ENCODE data around the gene PCED1A. TPM values are rescaled to one million over a fixed set of nuclear protein-coding genes. Genes with fewer than 3 reads are reported as not detected.

The PCED1A gene
- total and polyA plus RNA-seq, 2 donors = 25.1 to 105 TPM

DNA sequence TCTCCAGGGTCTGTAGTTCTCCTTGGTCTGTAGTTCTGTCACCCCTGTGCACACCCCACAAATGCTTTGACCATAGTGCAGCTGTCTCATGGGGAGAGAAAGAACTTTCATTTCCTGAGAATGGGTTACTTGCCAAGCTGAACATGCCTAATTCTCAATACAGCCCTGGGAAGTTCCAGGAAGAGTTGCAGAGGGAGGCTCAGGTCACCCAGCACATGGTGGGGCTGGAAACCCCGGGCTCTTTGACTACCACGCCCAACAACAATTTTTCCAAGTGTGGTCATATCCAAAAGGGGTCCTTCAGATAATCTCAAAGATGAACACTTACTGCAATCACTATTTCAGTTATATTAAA lies 30.6 kb upstream of the PCED1A start:
- Histone ChIP-seq H3K27ac (ENCODE audit: low read depth in 1 of 2, low read length in 1 of 2) (no peak overlapping the region), H3K4me1 (ENCODE audit: control insufficient read depth in 2 of 2, insufficient read depth in 2 of 2, low read length in 2 of 2) (peaks cover 10 to 38% of the 10 kb centered on the region in 2 donors), H3K9me3 (ENCODE audit: control insufficient read depth in 2 of 2, insufficient read depth in 1 of 2, low read length in 1 of 2) (no peaks in the 10 kb centered on the region), H3K4me3 (ENCODE audit: low read length in 2 of 2) (no peak overlapping the region), H3K36me3 (ENCODE audit: control insufficient read depth in 2 of 2, insufficient read depth in 2 of 2, low read length in 1 of 2) (peaks cover 4 to 6% of the 10 kb centered on the region in 2 donors), H3K27me3 (ENCODE audit: control insufficient read depth in 2 of 2, insufficient read depth in 1 of 2, low read length in 1 of 2) (peaks cover 8 to 26% of the 10 kb centered on the region in 2 donors)
- 85% methylated on average over 2 of the region's 2 CpGs for WGBS
- no peak for DNase-seq (ENCODE audit: low read depth in 6 of 9, low spot score in 9 of 9)

DNA sequence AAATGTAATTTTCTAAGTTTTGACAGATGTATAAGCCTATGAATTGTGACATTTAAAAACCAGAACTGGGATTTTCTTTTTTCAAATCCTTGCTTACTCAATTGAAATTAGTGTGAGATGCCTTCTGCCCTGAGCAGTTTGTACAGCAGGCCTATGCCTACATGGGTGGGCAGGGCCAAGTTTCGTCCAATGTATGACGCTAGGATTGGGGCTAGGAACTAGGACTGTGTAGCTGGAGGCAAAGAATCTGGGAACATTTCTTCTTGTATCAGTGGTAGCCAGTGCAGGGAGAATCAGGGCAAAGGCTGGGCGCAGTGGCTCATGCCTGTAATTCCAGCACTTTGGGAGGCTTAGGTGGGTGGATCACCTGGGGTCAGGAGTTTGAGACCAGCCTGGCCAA lies 28.9 kb upstream of the PCED1A start:
- H3K9me3 ChIP-seq (ENCODE audit: control insufficient read depth in 2 of 2, insufficient read depth in 1 of 2, low read length in 1 of 2) = no peaks in the 10 kb centered on the region
- H3K4me3 ChIP-seq (ENCODE audit: low read length in 2 of 2) = no peak overlapping the region
- no peak overlapping the region for H3K27ac ChIP-seq (ENCODE audit: low read depth in 1 of 2, low read length in 1 of 2)
- H3K36me3 ChIP-seq (ENCODE audit: control insufficient read depth in 2 of 2, insufficient read depth in 2 of 2, low read length in 1 of 2) = peaks cover 6 to 20% of the 10 kb centered on the region in 2 donors
- no peak for DNase-seq (ENCODE audit: low read depth in 6 of 9, low spot score in 9 of 9)
- 97% methylated on average over 3 of the region's 3 CpGs for WGBS
- peaks cover 1 to 38% of the 10 kb centered on the region in 2 donors for H3K4me1 ChIP-seq (ENCODE audit: control insufficient read depth in 2 of 2, insufficient read depth in 2 of 2, low read length in 2 of 2)
- peaks cover 8 to 26% of the 10 kb centered on the region in 2 donors for H3K27me3 ChIP-seq (ENCODE audit: control insufficient read depth in 2 of 2, insufficient read depth in 1 of 2, low read length in 1 of 2)

DNA sequence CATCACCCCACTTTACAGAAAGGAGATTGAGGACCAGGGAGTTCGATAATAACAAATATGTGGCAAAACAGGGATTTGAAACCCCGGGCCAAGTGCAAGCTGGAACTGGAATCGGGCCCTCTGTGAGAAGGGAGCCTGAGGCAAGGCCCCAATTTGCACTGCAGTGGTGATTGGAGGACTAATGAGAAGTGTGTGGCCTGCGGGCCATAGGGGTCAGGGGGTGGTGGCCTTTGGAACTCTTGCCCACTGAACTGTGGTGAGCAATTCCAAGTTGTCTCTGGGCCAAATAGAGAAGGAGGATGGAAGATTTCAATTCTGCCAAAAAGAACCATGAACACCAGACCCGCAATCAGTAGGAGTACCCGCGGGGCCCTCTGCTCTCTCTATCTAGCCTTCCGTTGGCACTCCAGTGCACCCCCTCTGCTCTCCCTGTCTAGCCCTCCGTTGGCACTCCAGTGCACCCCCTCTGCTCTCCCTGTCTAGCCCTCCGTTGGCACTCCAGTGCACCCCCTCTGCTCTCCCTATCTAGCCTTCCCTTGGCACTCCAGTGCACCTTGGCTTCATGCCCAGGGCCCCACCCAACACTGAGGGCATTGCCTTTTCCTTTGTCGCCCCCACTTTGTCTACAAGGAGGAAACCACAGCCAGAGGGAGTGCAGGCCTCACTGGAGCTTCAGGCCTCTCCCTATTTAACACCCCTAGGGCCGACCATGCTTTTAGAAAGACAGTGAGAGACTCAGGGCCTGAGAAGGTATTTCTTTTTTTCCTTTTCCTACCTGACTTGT lies 26.8 kb upstream of the PCED1A start:
- no peaks in the 10 kb centered on the region for H3K9me3 ChIP-seq (ENCODE audit: control insufficient read depth in 2 of 2, insufficient read depth in 1 of 2, low read length in 1 of 2)
- WGBS = 52% methylated on average over 12 of the region's 12 CpGs
- H3K27me3 ChIP-seq (ENCODE audit: control insufficient read depth in 2 of 2, insufficient read depth in 1 of 2, low read length in 1 of 2) = peaks cover 8 to 20% of the 10 kb centered on the region in 2 donors
- H3K27ac ChIP-seq (ENCODE audit: low read depth in 1 of 2, low read length in 1 of 2) = no peak overlapping the region
- H3K4me1 ChIP-seq (ENCODE audit: control insufficient read depth in 2 of 2, insufficient read depth in 2 of 2, low read length in 2 of 2) = peaks cover 0 to 29% of the 10 kb centered on the region in 2 donors
- no peak for DNase-seq (ENCODE audit: low read depth in 6 of 9, low spot score in 9 of 9)
- H3K4me3 ChIP-seq (ENCODE audit: low read length in 2 of 2) = no peak overlapping the region
- peaks cover 11 to 32% of the 10 kb centered on the region in 2 donors for H3K36me3 ChIP-seq (ENCODE audit: control insufficient read depth in 2 of 2, insufficient read depth in 2 of 2, low read length in 1 of 2)

DNA sequence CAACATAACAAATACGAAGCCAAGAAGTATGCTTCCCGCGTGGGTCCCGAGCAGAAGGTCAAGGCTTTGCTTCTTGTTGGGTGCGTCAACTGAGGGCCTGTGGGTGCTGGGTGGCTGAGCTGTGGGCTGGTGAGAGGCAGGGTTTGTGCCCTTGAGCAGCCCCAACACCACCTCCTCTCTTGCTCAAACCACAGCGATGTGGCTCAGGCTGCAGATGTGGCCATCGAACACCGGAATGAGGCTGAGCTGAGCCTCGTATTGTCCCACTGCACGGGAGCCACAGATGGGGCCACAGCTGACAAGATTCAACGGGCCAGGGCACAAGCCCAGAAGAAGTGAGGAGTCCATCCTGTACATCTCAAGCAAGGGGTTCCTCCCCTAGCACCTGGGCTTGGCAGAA lies 25.8 kb upstream of the PCED1A start:
- Histone ChIP-seq H3K36me3 (ENCODE audit: control insufficient read depth in 2 of 2, insufficient read depth in 2 of 2, low read length in 1 of 2) (peaks cover 19 to 38% of the 10 kb centered on the region in 2 donors), H3K27ac (ENCODE audit: low read depth in 1 of 2, low read length in 1 of 2) (peak overlapping the region in 1 of 2 donors; percentile 46), H3K9me3 (ENCODE audit: control insufficient read depth in 2 of 2, insufficient read depth in 1 of 2, low read length in 1 of 2) (no peaks in the 10 kb centered on the region), H3K4me1 (ENCODE audit: control insufficient read depth in 2 of 2, insufficient read depth in 2 of 2, low read length in 2 of 2) (peaks cover 0 to 21% of the 10 kb centered on the region in 2 donors), H3K27me3 (ENCODE audit: control insufficient read depth in 2 of 2, insufficient read depth in 1 of 2, low read length in 1 of 2) (peaks cover 6 to 9% of the 10 kb centered on the region in 2 donors), H3K4me3 (ENCODE audit: low read length in 2 of 2) (no peak overlapping the region)
- WGBS = 90% methylated on average over 11 of the region's 11 CpGs
- DNase-seq (ENCODE audit: low read depth in 6 of 9, low spot score in 9 of 9) = no peak

DNA sequence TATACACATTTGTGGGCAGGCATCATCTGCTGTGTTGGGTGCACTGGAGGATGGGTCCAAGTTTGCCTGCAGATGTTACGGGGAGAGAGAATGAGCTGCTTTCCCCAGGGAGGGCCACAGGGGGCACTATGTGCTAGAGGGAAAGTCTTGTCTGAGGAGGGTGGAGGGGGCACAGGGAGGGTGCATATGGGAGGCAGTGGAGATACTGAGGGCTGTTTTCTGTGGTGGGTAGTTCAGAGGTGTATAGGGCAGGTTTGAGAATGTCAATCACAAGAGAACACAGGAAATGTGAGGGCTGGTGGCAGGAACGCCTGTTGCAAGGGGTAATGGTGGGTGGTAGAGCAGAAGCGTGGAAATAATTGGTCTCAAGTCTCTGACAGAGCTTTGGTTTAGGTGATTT lies 25.2 kb upstream of the PCED1A start:
- Histone ChIP-seq H3K4me3 (ENCODE audit: low read length in 2 of 2) (no peak overlapping the region), H3K36me3 (ENCODE audit: control insufficient read depth in 2 of 2, insufficient read depth in 2 of 2, low read length in 1 of 2) (peaks cover 25 to 44% of the 10 kb centered on the region in 2 donors), H3K27me3 (ENCODE audit: control insufficient read depth in 2 of 2, insufficient read depth in 1 of 2, low read length in 1 of 2) (peaks cover 3 to 4% of the 10 kb centered on the region in 2 donors), H3K27ac (ENCODE audit: low read depth in 1 of 2, low read length in 1 of 2) (peak overlapping the region; percentile 0 to 26), H3K4me1 (ENCODE audit: control insufficient read depth in 2 of 2, insufficient read depth in 2 of 2, low read length in 2 of 2) (peaks cover 0 to 21% of the 10 kb centered on the region in 2 donors), H3K9me3 (ENCODE audit: control insufficient read depth in 2 of 2, insufficient read depth in 1 of 2, low read length in 1 of 2) (no peaks in the 10 kb centered on the region)
- peak in 6 of 9 donors; percentile 29 to 72 (median 47) for DNase-seq (ENCODE audit: low read depth in 6 of 9, low spot score in 9 of 9)
- 85% methylated on average over 3 of the region's 3 CpGs for WGBS

DNA sequence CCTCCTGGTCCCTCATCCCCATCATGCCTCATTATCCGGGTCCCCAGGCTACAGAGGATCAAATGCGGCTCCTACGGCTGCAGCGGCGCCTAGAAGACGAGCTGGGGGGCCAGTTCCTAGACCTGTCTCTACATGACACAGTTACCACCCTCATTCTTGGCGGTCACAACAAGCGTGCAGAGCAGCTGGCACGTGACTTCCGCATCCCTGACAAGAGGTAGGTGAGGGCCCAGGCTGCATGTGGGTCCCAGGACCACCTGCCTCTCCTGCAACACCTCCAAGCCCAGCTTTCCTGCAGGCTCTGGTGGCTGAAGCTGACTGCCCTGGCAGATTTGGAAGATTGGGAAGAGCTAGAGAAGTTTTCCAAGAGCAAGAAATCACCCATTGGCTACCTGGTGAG lies 24.6 kb upstream of the PCED1A start:
- DNase-seq (ENCODE audit: low read depth in 6 of 9, low spot score in 9 of 9) = no peak
- Histone ChIP-seq H3K9me3 (ENCODE audit: control insufficient read depth in 2 of 2, insufficient read depth in 1 of 2, low read length in 1 of 2) (no peaks in the 10 kb centered on the region), H3K27me3 (ENCODE audit: control insufficient read depth in 2 of 2, insufficient read depth in 1 of 2, low read length in 1 of 2) (no peaks in the 10 kb centered on the region), H3K4me3 (ENCODE audit: low read length in 2 of 2) (no peak overlapping the region), H3K36me3 (ENCODE audit: control insufficient read depth in 2 of 2, insufficient read depth in 2 of 2, low read length in 1 of 2) (peaks cover 28 to 49% of the 10 kb centered on the region in 2 donors), H3K27ac (ENCODE audit: low read depth in 1 of 2, low read length in 1 of 2) (peak overlapping the region; percentile 0 to 26), H3K4me1 (ENCODE audit: control insufficient read depth in 2 of 2, insufficient read depth in 2 of 2, low read length in 2 of 2) (peaks cover 0 to 21% of the 10 kb centered on the region in 2 donors)
- WGBS = 96% methylated on average over 10 of the region's 10 CpGs

DNA sequence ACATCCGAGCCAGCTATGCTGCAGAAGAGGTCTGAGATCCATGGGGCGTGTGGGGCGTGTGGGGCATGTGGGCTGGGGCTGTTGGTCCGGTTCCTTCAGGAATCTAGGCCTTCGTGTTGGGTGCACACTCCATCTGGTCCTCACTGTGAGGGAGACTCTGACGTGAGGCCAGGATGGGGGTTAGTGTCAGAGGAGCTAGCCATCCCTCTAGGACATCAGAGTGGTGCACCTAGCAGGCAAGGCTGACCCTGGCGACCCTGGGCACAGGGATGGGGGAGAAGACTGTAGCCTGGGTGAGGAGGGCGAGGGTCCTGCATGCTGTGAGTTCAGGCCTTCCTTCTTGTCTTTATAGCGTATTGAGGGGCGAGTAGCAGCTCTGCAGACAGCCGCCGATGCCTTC lies 24.2 kb upstream of the PCED1A start:
- H3K36me3 ChIP-seq (ENCODE audit: control insufficient read depth in 2 of 2, insufficient read depth in 2 of 2, low read length in 1 of 2) = peaks cover 29 to 52% of the 10 kb centered on the region in 2 donors
- DNase-seq (ENCODE audit: low read depth in 6 of 9, low spot score in 9 of 9) = no peak
- no peak overlapping the region for H3K4me3 ChIP-seq (ENCODE audit: low read length in 2 of 2)
- no peak overlapping the region for H3K27ac ChIP-seq (ENCODE audit: low read depth in 1 of 2, low read length in 1 of 2)
- WGBS = 99% methylated on average over 12 of the region's 12 CpGs
- H3K9me3 ChIP-seq (ENCODE audit: control insufficient read depth in 2 of 2, insufficient read depth in 1 of 2, low read length in 1 of 2) = no peaks in the 10 kb centered on the region
- peaks cover 0 to 21% of the 10 kb centered on the region in 2 donors for H3K4me1 ChIP-seq (ENCODE audit: control insufficient read depth in 2 of 2, insufficient read depth in 2 of 2, low read length in 2 of 2)
- H3K27me3 ChIP-seq (ENCODE audit: control insufficient read depth in 2 of 2, insufficient read depth in 1 of 2, low read length in 1 of 2) = no peaks in the 10 kb centered on the region

DNA sequence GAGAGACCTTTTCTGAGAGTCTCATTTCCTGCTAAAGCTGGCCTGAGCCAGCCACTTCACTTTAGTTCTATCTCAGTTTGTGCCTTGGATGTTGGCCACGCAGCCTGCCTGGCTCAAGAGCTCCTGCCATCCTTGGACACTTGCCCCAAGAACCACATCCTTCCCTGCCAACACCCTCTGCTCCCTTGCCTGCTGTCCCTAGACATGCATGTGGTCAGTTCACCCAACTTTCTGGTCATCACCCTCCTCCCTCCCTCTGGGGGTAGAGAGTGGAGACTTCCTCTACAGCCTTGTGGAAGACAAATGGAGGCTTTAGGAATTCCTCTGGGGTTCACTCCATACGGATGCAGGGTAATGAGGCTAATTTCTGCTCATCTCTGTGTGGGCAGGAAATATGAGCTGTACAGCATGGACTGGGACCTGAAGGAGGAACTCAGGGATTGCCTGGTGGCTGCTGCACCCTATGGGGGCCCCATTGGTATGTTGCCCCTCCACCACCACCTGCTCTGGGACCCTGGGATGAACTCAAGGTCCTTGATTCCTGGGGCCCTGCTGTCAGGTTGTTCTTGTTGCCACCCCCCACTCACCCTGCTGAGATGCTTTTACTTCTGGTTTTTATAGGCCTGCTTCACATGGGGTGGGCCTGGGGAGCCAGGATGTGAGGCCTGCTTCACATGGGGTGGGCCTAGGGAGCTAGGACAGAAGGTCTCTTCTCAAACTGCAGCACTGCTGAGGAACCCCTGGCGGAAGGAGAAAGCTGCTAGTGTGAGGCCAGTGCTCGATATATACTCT lies 19.1 kb upstream of the PCED1A start:
- Histone ChIP-seq H3K27me3 (ENCODE audit: control insufficient read depth in 2 of 2, insufficient read depth in 1 of 2, low read length in 1 of 2) (no peaks in the 10 kb centered on the region), H3K9me3 (ENCODE audit: control insufficient read depth in 2 of 2, insufficient read depth in 1 of 2, low read length in 1 of 2) (no peaks in the 10 kb centered on the region), H3K36me3 (ENCODE audit: control insufficient read depth in 2 of 2, insufficient read depth in 2 of 2, low read length in 1 of 2) (peaks cover 27 to 33% of the 10 kb centered on the region in 2 donors), H3K4me3 (ENCODE audit: low read length in 2 of 2) (no peak overlapping the region), H3K4me1 (ENCODE audit: control insufficient read depth in 2 of 2, insufficient read depth in 2 of 2, low read length in 2 of 2) (no peaks in the 10 kb centered on the region), H3K27ac (ENCODE audit: low read depth in 1 of 2, low read length in 1 of 2) (no peak overlapping the region)
- DNase-seq (ENCODE audit: low read depth in 6 of 9, low spot score in 9 of 9) = no peak
- 94% methylated on average over 4 of the region's 4 CpGs for WGBS

DNA sequence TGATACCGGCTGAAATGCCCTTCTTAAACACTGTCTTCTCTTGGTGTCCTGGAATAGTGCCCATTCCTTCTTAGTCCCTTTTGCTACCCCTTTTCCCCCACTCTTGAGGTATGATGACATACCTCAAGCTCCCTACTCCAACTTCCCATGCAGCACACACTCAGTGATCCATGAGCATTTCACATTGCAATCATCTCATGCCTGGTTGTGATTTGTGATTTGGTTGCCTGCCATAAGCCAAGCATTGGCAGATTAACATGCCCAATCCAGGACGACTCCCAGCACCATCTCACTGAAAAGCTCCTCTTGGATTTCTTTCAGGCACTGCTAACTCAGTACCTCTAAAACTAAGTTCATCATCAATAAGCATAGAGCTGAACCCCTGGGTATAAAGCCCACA lies 18.1 kb upstream of the PCED1A start:
- Histone ChIP-seq H3K4me3 (ENCODE audit: low read length in 2 of 2) (no peak overlapping the region), H3K27ac (ENCODE audit: low read depth in 1 of 2, low read length in 1 of 2) (no peak overlapping the region), H3K9me3 (ENCODE audit: control insufficient read depth in 2 of 2, insufficient read depth in 1 of 2, low read length in 1 of 2) (no peaks in the 10 kb centered on the region), H3K4me1 (ENCODE audit: control insufficient read depth in 2 of 2, insufficient read depth in 2 of 2, low read length in 2 of 2) (no peaks in the 10 kb centered on the region), H3K27me3 (ENCODE audit: control insufficient read depth in 2 of 2, insufficient read depth in 1 of 2, low read length in 1 of 2) (no peaks in the 10 kb centered on the region), H3K36me3 (ENCODE audit: control insufficient read depth in 2 of 2, insufficient read depth in 2 of 2, low read length in 1 of 2) (peaks cover 22 to 27% of the 10 kb centered on the region in 2 donors)
- no peak for DNase-seq (ENCODE audit: low read depth in 6 of 9, low spot score in 9 of 9)
- 96% methylated on average over 2 of the region's 2 CpGs for WGBS

All from thymus (tissue), 11 donors.